ENCODE data around the gene LMNTD2. TPM values are rescaled to one million over a fixed set of nuclear protein-coding genes. Genes with fewer than 3 reads are reported as not detected.
A peak's percentile ranks its signal among the peaks of the same experiment; 100 is the strongest.

Gene LMNTD2
- total RNA-seq, 1 experiment from 2014 or later = 1.4 TPM

DNA sequence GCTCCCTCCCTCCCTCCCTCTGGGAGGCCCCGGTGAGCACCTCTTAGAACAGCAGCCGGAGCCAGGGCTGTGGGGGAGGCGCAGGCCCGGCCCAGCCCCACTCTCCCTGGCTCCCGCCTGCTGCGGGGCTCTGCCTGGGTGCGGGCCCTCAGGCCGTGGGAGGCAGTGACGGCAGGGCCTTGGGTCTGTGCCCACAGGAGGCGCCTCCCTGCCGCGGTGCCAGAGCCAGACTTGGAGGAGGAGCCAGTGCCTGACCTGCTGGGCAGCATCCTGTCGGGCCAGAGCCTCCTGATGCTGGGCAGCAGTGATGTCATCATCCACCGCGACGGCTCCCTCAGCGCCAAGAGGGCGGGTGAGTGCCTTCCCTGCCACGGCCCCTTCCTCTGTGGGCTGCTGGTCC, 45.7 kb upstream of the LMNTD2 start:
- Histone ChIP-seq H3K4me3 (ENCODE audit: low read length) (no peak overlapping the region), H3F3A (ENCODE audit: low read length, unreplicated experiment) (no peaks in the 10 kb centered on the region), H3K9me2 (replicated peaks; ENCODE audit: low read length) (no peaks in the 10 kb centered on the region), H2AFZ (ENCODE audit: low read length) (no peak overlapping the region), H3K36me3 (ENCODE audit: low read depth, low read length) (peaks cover 36% of the 10 kb centered on the region), H4K20me1 (ENCODE audit: low read length) (no peaks in the 10 kb centered on the region), H3K4me2 (ENCODE audit: low read length) (no peak overlapping the region), H3K4me1 (ENCODE audit: insufficient read depth, low read length) (no peaks in the 10 kb centered on the region), H3K79me2 (ENCODE audit: low read length) (no peaks in the 10 kb centered on the region), H3K27ac (ENCODE audit: low read length) (no peak overlapping the region), H3K9ac (ENCODE audit: low read length) (no peak overlapping the region), H3K9me3 (ENCODE audit: low read length) (no peaks in the 10 kb centered on the region), H3K27me3 (ENCODE audit: low read length) (no peaks in the 10 kb centered on the region)
- TF ChIP-seq EZH2phosphoT487 (IDR thresholded peaks at IDR 0.05; ENCODE audit: borderline replicate concordance, low read length) (no peak), EZH2 (IDR thresholded peaks at IDR 0.05; ENCODE audit: low read length, unreplicated experiment) (no peak), CTCF (conservative IDR thresholded peaks at IDR 0.05; ENCODE audit: low read depth, low read length) (no peak)
- intact Hi-C loops (cut with micrococcal nuclease) = no loop called here
- peak; percentile 60 for ATAC-seq
- no TSS peak for BruUV-seq (replicated peaks)
- DNase-seq = peak; percentile 23
- ChIA-PET POLR2A (ENCODE audit: unreplicated experiment) (no interaction called here), CTCF (no interaction called here)

DNA sequence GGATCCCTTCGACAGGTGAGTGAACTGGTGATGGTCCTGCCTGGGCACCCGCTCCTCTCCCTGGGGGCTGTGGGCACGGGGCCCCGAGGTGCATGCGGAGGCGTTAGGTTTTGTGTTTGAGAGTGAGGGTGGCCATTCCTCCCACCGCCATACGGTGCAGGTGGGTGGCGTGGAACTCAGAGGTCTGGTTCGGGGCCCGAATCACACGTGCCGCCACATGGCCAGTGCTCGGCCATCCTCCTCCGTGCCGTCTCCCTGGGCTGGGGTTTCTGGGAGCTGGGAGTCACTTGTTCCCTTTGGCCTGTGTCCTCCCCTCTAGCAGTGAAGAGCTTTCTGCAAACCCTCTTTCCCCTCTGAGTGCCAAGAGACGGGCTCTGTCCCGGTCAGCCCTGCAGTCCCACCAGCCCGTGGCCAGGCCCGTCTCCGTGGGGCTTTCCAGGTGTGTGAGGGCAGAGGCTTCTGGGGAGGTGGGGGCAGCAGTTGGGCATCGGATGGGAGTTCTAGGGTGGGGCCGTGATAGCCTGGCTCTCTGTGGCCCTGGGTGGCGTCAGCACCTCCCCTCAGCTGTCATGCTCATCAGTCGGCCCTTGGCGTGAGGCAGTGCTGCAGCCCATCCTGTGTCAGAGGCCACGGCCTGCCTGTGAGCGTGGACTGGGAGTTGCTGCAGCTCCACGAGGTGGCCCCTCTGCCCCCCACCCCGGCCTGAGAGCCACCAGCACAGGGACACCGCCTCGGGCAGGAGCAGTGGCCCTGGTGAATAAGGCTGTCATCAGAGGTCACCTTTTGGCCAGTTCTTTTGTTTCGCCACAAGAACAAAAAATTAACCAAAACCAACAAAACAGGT, 45.0 kb upstream of the LMNTD2 start:
- Histone ChIP-seq H3K4me2 (ENCODE audit: low read length) (no peak overlapping the region), H3K9me2 (replicated peaks; ENCODE audit: low read length) (no peaks in the 10 kb centered on the region), H3K36me3 (ENCODE audit: low read depth, low read length) (peaks cover 31% of the 10 kb centered on the region), H3K4me1 (ENCODE audit: insufficient read depth, low read length) (no peaks in the 10 kb centered on the region), H3K9me3 (ENCODE audit: low read length) (no peaks in the 10 kb centered on the region), H3F3A (ENCODE audit: low read length, unreplicated experiment) (no peaks in the 10 kb centered on the region), H3K27ac (ENCODE audit: low read length) (no peak overlapping the region), H3K9ac (ENCODE audit: low read length) (no peak overlapping the region), H3K4me3 (ENCODE audit: low read length) (no peak overlapping the region), H3K27me3 (ENCODE audit: low read length) (no peaks in the 10 kb centered on the region), H3K79me2 (ENCODE audit: low read length) (no peaks in the 10 kb centered on the region), H4K20me1 (ENCODE audit: low read length) (no peaks in the 10 kb centered on the region), H2AFZ (ENCODE audit: low read length) (no peak overlapping the region)
- ATAC-seq (no peak), DNase-seq (no peak)
- ChIA-PET CTCF (no interaction called here), POLR2A (ENCODE audit: unreplicated experiment) (no interaction called here)
- intact Hi-C loops (cut with micrococcal nuclease) = no loop called here
- no peak for TF ChIP-seq EZH2phosphoT487 (IDR thresholded peaks at IDR 0.05; ENCODE audit: borderline replicate concordance, low read length)
- no peak for TF ChIP-seq EZH2 (IDR thresholded peaks at IDR 0.05; ENCODE audit: low read length, unreplicated experiment)
- TF ChIP-seq CTCF (conservative IDR thresholded peaks at IDR 0.05; ENCODE audit: low read depth, low read length) = no peak
- no TSS peak for BruUV-seq (replicated peaks)

GRCh38 chr11:603154-603553, 42.6 kb upstream of the LMNTD2 start:
- ChIA-PET POLR2A (ENCODE audit: unreplicated experiment) (no interaction called here), CTCF (no interaction called here)

More at GRCh38 chr11:603154-603553, 42.6 kb upstream of the LMNTD2 start:
- Histone ChIP-seq H3K27ac (ENCODE audit: low read length) (no peak overlapping the region), H2AFZ (ENCODE audit: low read length) (no peak overlapping the region), H3K79me2 (ENCODE audit: low read length) (no peaks in the 10 kb centered on the region), H3K9me2 (replicated peaks; ENCODE audit: low read length) (no peaks in the 10 kb centered on the region), H3K9ac (ENCODE audit: low read length) (no peak overlapping the region), H3K4me3 (ENCODE audit: low read length) (no peak overlapping the region), H3K4me1 (ENCODE audit: insufficient read depth, low read length) (no peaks in the 10 kb centered on the region), H3K27me3 (ENCODE audit: low read length) (no peaks in the 10 kb centered on the region), H3K9me3 (ENCODE audit: low read length) (no peaks in the 10 kb centered on the region), H3K4me2 (ENCODE audit: low read length) (no peak overlapping the region), H3K36me3 (ENCODE audit: low read depth, low read length) (peaks cover 31% of the 10 kb centered on the region), H3F3A (ENCODE audit: low read length, unreplicated experiment) (no peaks in the 10 kb centered on the region), H4K20me1 (ENCODE audit: low read length) (no peaks in the 10 kb centered on the region)
- no peak for ATAC-seq
- intact Hi-C loops (cut with micrococcal nuclease) = no loop called here
- BruUV-seq (replicated peaks) = no TSS peak
- no peak for DNase-seq
- TF ChIP-seq EZH2phosphoT487 (IDR thresholded peaks at IDR 0.05; ENCODE audit: borderline replicate concordance, low read length) = no peak
- TF ChIP-seq CTCF (conservative IDR thresholded peaks at IDR 0.05; ENCODE audit: low read depth, low read length) = no peak
- TF ChIP-seq EZH2 (IDR thresholded peaks at IDR 0.05; ENCODE audit: low read length, unreplicated experiment) = no peak
